ENCODE data around the gene DCAF7. TPM values are rescaled to one million over a fixed set of nuclear protein-coding genes. Genes with fewer than 3 reads are reported as not detected.

DCAF7 gene
- total and polyA plus RNA-seq, 4 donors = 13.2 to 24.0 (median 15.0) TPM

- DNase-seq (ENCODE audit: low spot score) = no peak
- H3K36me3 ChIP-seq (ENCODE audit: control insufficient read depth in 4 of 4, insufficient read depth in 3 of 4, low read depth in 1 of 4, low read length in 3 of 4) = no peaks in the 10 kb centered on the region
- no peaks in the 10 kb centered on the region for H3K27me3 ChIP-seq (ENCODE audit: control insufficient read depth in 4 of 4, insufficient read depth in 4 of 4, low read length in 3 of 4)
- no peak overlapping the region for H3K27ac ChIP-seq (ENCODE audit: low read depth in 1 of 2, low read length in 2 of 2)
- no peak overlapping the region for H3K4me3 ChIP-seq (ENCODE audit: low read depth in 1 of 3, low read length in 3 of 3)
- TF ChIP-seq FOXA2 (IDR thresholded peaks at IDR 0.05) = no peak
- TF ChIP-seq JUND (IDR thresholded peaks at IDR 0.05) = no peak
- TF ChIP-seq GABPA (IDR thresholded peaks at IDR 0.05 in 1 of 2, conservative IDR thresholded peaks at IDR 0.05 in 1 of 2) = no peak
- no peak for TF ChIP-seq NR2F2 (IDR thresholded peaks at IDR 0.05)
- peaks cover 0 to 4% (median 0%) of the 10 kb centered on the region in 4 donors for H3K4me1 ChIP-seq (ENCODE audit: control insufficient read depth in 4 of 4, insufficient read depth in 4 of 4, low read length in 3 of 4)
- WGBS = 79% methylated on average over 7 of the region's 7 CpGs
- H3K9ac ChIP-seq (ENCODE audit: low read depth in 1 of 2, low read length in 2 of 2) = no peak overlapping the region
- H3K9me3 ChIP-seq (ENCODE audit: control insufficient read depth in 4 of 4, low read length in 3 of 4) = no peaks in the 10 kb centered on the region
Measured at GRCh38 chr17:63512896-63513644, 37.2 kb upstream of the DCAF7 start.

GRCh38 chr17:63514477-63514876, 35.8 kb upstream of the DCAF7 start:
- Histone ChIP-seq H3K9me3 (ENCODE audit: control insufficient read depth in 4 of 4, low read length in 3 of 4) (no peaks in the 10 kb centered on the region), H3K4me3 (ENCODE audit: low read depth in 1 of 3, low read length in 3 of 3) (no peak overlapping the region), H3K9ac (ENCODE audit: low read depth in 1 of 2, low read length in 2 of 2) (no peak overlapping the region), H3K27ac (ENCODE audit: low read depth in 1 of 2, low read length in 2 of 2) (no peak overlapping the region), H3K27me3 (ENCODE audit: control insufficient read depth in 4 of 4, insufficient read depth in 4 of 4, low read length in 3 of 4) (no peaks in the 10 kb centered on the region), H3K4me1 (ENCODE audit: control insufficient read depth in 4 of 4, insufficient read depth in 4 of 4, low read length in 3 of 4) (peaks cover under 1 to 16% (median 5%) of the 10 kb centered on the region in 4 donors), H3K36me3 (ENCODE audit: control insufficient read depth in 4 of 4, insufficient read depth in 3 of 4, low read depth in 1 of 4, low read length in 3 of 4) (no peaks in the 10 kb centered on the region)
- WGBS = 93% methylated on average over 3 of the region's 3 CpGs
- TF ChIP-seq RAD21 (IDR thresholded peaks at IDR 0.05) (no peak), GABPA (IDR thresholded peaks at IDR 0.05 in 1 of 2, conservative IDR thresholded peaks at IDR 0.05 in 1 of 2) (no peak), FOXA2 (IDR thresholded peaks at IDR 0.05) (no peak), FOXA1 (IDR thresholded peaks at IDR 0.05) (no peak), NR2F2 (IDR thresholded peaks at IDR 0.05) (no peak), ATF3 (IDR thresholded peaks at IDR 0.05) (no peak)
- TF ChIP-seq, protein P1, sequence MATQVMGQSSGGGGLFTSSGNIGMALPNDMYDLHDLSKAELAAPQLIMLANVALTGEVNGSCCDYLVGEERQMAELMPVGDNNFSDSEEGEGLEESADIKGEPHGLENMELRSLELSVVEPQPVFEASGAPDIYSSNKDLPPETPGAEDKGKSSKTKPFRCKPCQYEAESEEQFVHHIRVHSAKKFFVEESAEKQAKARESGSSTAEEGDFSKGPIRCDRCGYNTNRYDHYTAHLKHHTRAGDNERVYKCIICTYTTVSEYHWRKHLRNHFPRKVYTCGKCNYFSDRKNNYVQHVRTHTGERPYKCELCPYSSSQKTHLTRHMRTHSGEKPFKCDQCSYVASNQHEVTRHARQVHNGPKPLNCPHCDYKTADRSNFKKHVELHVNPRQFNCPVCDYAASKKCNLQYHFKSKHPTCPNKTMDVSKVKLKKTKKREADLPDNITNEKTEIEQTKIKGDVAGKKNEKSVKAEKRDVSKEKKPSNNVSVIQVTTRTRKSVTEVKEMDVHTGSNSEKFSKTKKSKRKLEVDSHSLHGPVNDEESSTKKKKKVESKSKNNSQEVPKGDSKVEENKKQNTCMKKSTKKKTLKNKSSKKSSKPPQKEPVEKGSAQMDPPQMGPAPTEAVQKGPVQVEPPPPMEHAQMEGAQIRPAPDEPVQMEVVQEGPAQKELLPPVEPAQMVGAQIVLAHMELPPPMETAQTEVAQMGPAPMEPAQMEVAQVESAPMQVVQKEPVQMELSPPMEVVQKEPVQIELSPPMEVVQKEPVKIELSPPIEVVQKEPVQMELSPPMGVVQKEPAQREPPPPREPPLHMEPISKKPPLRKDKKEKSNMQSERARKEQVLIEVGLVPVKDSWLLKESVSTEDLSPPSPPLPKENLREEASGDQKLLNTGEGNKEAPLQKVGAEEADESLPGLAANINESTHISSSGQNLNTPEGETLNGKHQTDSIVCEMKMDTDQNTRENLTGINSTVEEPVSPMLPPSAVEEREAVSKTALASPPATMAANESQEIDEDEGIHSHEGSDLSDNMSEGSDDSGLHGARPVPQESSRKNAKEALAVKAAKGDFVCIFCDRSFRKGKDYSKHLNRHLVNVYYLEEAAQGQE (IDR thresholded peaks at IDR 0.05) = no peak
- TF ChIP-seq, protein P2, sequence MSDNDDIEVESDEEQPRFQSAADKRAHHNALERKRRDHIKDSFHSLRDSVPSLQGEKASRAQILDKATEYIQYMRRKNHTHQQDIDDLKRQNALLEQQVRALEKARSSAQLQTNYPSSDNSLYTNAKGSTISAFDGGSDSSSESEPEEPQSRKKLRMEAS (IDR thresholded peaks at IDR 0.05) = no peak
- no peak for DNase-seq (ENCODE audit: low spot score)

DNA sequence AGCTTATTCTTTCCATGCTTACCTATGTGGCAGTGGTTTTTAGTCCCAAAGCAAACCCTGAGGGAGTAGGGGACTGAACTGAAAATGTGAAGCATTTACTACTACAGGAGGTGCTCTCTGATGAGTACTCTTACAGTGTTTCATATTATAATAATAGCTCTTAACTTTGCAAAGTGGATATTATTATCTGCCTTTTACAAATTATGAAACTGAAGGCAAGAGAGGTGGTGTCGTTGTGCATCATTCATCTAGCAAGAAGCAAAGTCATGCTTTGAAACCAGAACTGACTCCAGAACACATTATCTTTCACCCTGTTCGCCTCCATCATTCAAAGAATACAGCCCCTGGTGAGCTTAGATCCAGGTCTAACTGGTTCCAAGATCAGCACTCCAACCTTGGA, 35.3 kb upstream of the DCAF7 start:
- H3K36me3 ChIP-seq (ENCODE audit: control insufficient read depth in 4 of 4, insufficient read depth in 3 of 4, low read depth in 1 of 4, low read length in 3 of 4) = no peaks in the 10 kb centered on the region
- H3K4me3 ChIP-seq (ENCODE audit: low read depth in 1 of 3, low read length in 3 of 3) = no peak overlapping the region
- H3K9ac ChIP-seq (ENCODE audit: low read depth in 1 of 2, low read length in 2 of 2) = no peak overlapping the region
- peaks cover 5 to 21% (median 10%) of the 10 kb centered on the region in 4 donors for H3K4me1 ChIP-seq (ENCODE audit: control insufficient read depth in 4 of 4, insufficient read depth in 4 of 4, low read length in 3 of 4)
- H3K27me3 ChIP-seq (ENCODE audit: control insufficient read depth in 4 of 4, insufficient read depth in 4 of 4, low read length in 3 of 4) = no peaks in the 10 kb centered on the region
- DNase-seq (ENCODE audit: low spot score) = no peak
- H3K27ac ChIP-seq (ENCODE audit: low read depth in 1 of 2, low read length in 2 of 2) = no peak overlapping the region
- TF ChIP-seq CTCF (IDR thresholded peaks at IDR 0.05; ENCODE audit: low read depth, low read length, missing input control) (no peak), YY1 (IDR thresholded peaks at IDR 0.05) (no peak), GABPA (IDR thresholded peaks at IDR 0.05 in 1 of 2, conservative IDR thresholded peaks at IDR 0.05 in 1 of 2) (no peak), FOXA1 (IDR thresholded peaks at IDR 0.05) (no peak), RAD21 (IDR thresholded peaks at IDR 0.05) (no peak), HNF4A (conservative IDR thresholded peaks at IDR 0.05) (no peak), NR2F2 (IDR thresholded peaks at IDR 0.05) (no peak), EGR1 (IDR thresholded peaks at IDR 0.05; ENCODE audit: low read depth in 2 of 2) (no peak), RXRA (IDR thresholded peaks at IDR 0.05) (no peak), SP1 (IDR thresholded peaks at IDR 0.05) (no peak), ATF3 (IDR thresholded peaks at IDR 0.05) (no peak)
- TF ChIP-seq, protein P1 (IDR thresholded peaks at IDR 0.05) = no peak
- WGBS = 81% methylated on average over 2 of the region's 2 CpGs
- H3K9me3 ChIP-seq (ENCODE audit: control insufficient read depth in 4 of 4, low read length in 3 of 4) = no peaks in the 10 kb centered on the region
